GM12891 (cell line): ENCODE results near the gene PGD.
"Not testable (repeated sequence)": the region's sequence is repeated elsewhere in the genome, so short reads cannot be mapped to it uniquely, and the experiment has no call there.

Experiments used
- DNase-seq: peaks from one replicate; pipeline ENCODE4 v3.0.0; 2011; ENCODE audit warnings: low spot score; ENCODE audit not compliant: insufficient read length
- FAIRE-seq: peaks from 2 replicates; lab custom pipeline; 2011; peaks lifted over from hg19 to GRCh38; lab: Jason Lieb, UNC
- PAX5 ChIP-seq: IDR thresholded peaks from 2 replicates; pipeline ENCODE4 v1.6.1; 2011; ENCODE audit warnings: low read length, moderate library complexity, mild to moderate bottlenecking; ENCODE audit not compliant: insufficient read depth, severe bottlenecking
- POLR2A ChIP-seq: IDR thresholded peaks from 2 replicates; pipeline ENCODE4 v1.6.1; 2011; ENCODE audit warnings: low read depth, low read length, control low read depth
- POLR2AphosphoS5 ChIP-seq: IDR thresholded peaks from 2 replicates; pipeline ENCODE4 v1.6.1; 2011; ENCODE audit warnings: low read depth, low read length, control low read depth
- POU2F2 ChIP-seq: IDR thresholded peaks from 2 replicates; pipeline ENCODE4 v1.6.1; 2011; ENCODE audit warnings: low read depth, mild to moderate bottlenecking, control low read depth, low read length, moderate library complexity
- SPI1 ChIP-seq: IDR thresholded peaks from 2 replicates; pipeline ENCODE4 v1.6.1; 2011; ENCODE audit warnings: low read depth, low read length, control low read depth
- TAF1 ChIP-seq: IDR thresholded peaks from 2 replicates; pipeline ENCODE4 v1.6.1; 2011; ENCODE audit warnings: low read depth, low read length, control low read depth

Gene PGD

DNA sequence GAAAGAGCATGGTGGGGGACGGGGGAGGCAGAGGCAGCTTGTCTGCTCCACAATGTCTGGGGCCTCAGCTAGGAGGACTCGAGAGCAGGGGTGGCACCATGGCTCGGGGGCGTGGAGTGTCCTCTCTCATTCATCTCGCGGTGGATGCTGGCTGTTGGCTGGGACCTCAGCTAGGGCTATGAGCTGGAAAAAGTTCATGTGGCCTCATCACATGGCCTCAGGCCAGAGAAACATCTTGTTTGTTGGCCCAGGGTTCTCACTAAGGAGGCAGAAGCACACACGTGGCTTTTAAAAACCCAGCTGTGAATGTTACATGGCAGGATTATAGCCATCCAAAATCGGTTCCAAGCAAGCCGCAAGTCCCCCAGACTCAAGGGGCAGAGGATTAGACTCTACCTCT lies 25.2 kb downstream of the PGD start:
- TF ChIP-seq POU2F2 (no peak), POLR2AphosphoS5 (no peak), SPI1 (no peak), PAX5 (no peak)
- no peak for DNase-seq
- no peak for FAIRE-seq

DNA sequence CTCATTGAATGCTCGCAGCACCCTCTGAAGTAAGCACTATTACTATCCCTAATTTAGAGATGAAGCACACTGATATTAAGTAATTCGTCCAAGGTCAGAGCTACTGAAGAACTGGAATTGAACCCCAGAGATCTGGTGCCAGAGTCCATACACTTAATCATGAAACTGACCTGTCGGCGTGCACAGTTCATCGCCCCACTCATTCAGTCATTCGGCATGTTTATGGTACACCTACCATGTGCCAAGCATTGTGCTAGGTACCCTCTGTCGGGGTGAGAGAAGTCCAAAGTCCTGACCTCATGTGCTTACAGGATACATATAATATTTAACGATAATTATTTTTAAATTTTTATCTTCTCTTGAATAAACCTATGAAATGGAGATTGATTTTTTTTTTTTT lies 25.8 kb downstream of the PGD start:
- DNase-seq, result no peak

DNA sequence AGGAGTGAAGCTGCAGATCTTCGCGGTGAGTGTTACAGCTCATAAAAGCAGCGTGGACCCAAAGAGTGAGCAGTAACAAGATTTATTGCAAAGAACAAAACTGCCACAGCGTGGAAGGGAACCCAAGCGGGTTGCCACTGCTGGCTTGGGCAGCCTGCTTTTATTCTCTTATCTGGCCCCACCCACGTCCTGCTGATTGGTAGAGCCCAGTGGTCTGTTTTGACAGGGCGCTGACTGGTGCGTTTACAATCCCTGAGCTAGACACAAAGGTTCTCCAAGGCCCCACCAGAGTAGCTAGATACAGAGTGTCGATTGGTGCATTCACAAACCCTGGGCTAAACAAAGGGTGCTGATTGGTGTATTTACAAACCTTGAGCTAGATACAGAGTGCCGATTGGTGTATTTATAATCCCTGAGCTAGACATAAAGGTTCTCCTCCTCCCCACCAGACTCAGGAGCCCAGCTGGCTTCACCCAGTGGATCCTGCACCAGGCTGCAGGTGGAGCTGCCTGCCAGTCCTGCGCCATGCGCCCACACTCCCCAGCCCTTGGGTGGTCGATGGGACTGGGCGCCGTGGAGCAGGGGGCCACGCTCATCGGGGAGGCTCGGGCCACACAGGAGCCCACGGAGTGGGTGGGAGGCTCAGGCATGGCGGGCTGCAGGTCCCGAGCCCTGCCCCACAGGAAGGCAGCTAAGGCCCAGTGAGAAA lies 27.1 kb downstream of the PGD start:
- DNase-seq, FAIRE-seq: not testable (repeated sequence)

More for the DNA sequence above, 25.8 kb downstream of the PGD start:
- no peak for TF ChIP-seq PAX5
- TF ChIP-seq SPI1, result no peak
- FAIRE-seq, result no peak

DNA sequence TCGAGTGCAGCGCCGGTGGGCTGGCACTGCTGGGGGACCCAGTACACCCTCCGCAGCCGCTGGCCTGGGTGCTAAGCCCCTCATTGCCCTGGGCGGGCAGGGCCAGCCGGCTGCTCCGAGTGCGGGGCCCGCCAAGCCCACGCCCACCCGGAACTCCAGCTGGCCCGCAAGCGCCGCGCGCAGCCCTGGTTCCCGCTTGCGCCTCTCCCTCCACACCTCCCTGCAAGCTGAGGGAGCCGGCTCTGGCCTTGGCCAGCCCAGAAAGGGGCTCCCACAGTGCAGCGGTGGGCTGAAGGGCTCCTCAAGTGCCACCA lies 27.6 kb downstream of the PGD start:
- FAIRE-seq, DNase-seq: not testable (repeated sequence)

GRCh38 chr1:10428984-10429383 lies 30.1 kb downstream of the PGD start:
- TF ChIP-seq SPI1, result no peak
- no peak for TF ChIP-seq PAX5
- TF ChIP-seq POU2F2, result no peak
- TF ChIP-seq POLR2A, result no peak
- TF ChIP-seq POLR2AphosphoS5, result no peak
- TF ChIP-seq TAF1, result no peak
- FAIRE-seq, result no peak
- no peak for DNase-seq

DNA sequence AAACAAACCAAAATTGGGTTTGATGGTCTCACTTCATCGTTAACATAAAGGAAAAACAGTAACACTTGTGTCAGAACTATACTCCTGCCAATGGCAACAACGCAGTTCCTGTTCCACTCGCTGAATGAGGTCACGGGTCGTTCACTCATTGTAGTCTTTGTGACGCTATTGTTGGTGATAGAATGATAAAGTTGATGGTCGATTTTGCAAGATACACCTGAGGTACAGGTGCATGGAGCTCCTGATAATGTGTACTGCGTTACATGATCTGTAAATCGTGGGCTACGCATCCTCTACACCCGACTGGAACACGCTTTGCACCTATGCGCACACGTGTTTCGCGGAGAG lies 31.0 kb downstream of the PGD start:
- TF ChIP-seq POLR2AphosphoS5 (peak; percentile 42; the same call in 1 of the 2 replicates), PAX5 (no peak), POU2F2 (no peak), SPI1 (peak; percentile 33; the same call in 1 of the 2 replicates), POLR2A (no peak), TAF1 (no peak)
- DNase-seq, result no peak
- no peak for FAIRE-seq

- TF ChIP-seq POLR2A (no peak; the same call in none of the 2 replicates), SPI1 (peak; percentile 65), PAX5 (peak; percentile 58), TAF1 (0 out of 2 replicates have a peak, but pooled peaks have one; percentile 25), POU2F2 (peak; percentile 41; the same call in 1 of the 2 replicates), POLR2AphosphoS5 (no peak)
- DNase-seq (peak; percentile 97), FAIRE-seq (peak; percentile 93)
Measured at GRCh38 chr1:10430216-10431069, 31.6 kb downstream of the PGD start, which contains the start of gene CENPS. Gene CENPS, plus strand, starts transcription at chr1:10430433. Its CDS starts 85 bp downstream, at chr1:10430518.

DNA sequence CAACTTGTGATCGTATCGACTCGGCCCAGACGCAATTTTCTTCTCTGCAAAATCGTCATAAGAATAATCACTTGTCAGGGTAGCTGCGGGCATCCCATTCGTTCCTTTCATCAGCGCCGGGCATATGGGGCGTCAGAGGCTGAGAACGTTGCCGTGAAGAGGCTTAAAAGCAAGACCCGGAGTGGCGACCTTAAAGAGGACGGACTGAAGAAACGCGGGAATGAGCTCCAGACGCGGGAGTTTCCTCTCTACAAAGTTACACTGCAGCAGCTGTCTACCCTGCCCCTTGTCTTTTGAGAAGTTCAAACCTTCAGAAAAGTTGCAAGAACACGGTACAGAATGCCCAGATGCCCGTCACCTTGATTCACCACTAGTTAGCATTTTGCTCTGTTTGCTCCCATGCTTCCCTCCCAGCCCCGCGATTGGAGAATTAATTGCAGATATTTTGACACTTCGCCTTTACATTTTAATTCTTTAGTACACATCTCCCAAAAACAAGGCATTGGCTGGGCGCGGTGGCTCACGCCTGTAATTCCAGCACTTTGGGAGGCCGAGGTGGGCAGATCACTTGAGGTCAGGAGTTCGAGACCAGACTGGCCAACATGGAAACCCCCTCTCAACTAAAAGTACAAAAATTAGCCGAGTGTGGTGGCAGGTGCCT lies 32.3 kb downstream of the PGD start:
- FAIRE-seq (no peak), DNase-seq (no peak)
- no peak for TF ChIP-seq POLR2A
- no peak for TF ChIP-seq TAF1
- no peak for TF ChIP-seq SPI1
- TF ChIP-seq POU2F2, result no peak
- TF ChIP-seq POLR2AphosphoS5, result no peak
- no peak for TF ChIP-seq PAX5

- DNase-seq (no peak), FAIRE-seq (no peak)
- TF ChIP-seq POLR2A (no peak), POLR2AphosphoS5 (no peak), PAX5 (no peak), POU2F2 (no peak), SPI1 (no peak), TAF1 (no peak)
Measured at GRCh38 chr1:10432910-10433700, 34.2 kb downstream of the PGD start.
